Activated naive CD4-positive, alpha-beta T cell treated with anti-CD3 and anti-CD28 coated beads, Interleukin-2, amount 50 U/mL, for 72 hours (primary cell): Measurements from ENCODE around the gene CSF2RB. TPM values are rescaled to one million over a fixed set of nuclear protein-coding genes. Genes with fewer than 3 reads are reported as not detected.

Experiments used
- ATAC-seq, 2 donors: fragments of 150-1000 bp; cut with Tn5 transposase; 2 replicates each; pipeline ENCODE4 v1.10.0; 2021; ENCODE audit warnings: mild to moderate bottlenecking in 2 of 2, moderate library complexity in 2 of 2
- DNase-seq, 2 donors: peaks; one replicate each; pipeline ENCODE4 v3.0.0; 2021 to 2022; ENCODE audit warnings: low spot score in 2 of 2
- H3K27ac Mint-ChIP-seq, 2 donors: one replicate each; pipeline ENCODE4 v1.8.0; 2022; ENCODE audit warnings: mild to moderate bottlenecking in 2 of 2, mixed read lengths in 2 of 2
- H3K36me3 Mint-ChIP-seq, 2 donors: one replicate each; pipeline ENCODE4 v1.8.0; 2022; ENCODE audit warnings: mixed read lengths in 2 of 2
- H3K9me3 Mint-ChIP-seq, 2 donors: one replicate each; pipeline ENCODE4 v1.8.0; 2022; ENCODE audit warnings: mixed read lengths in 2 of 2
- total RNA-seq, 2 donors: library from RNA; stranded (reverse); gene quantifications; one replicate each; pipeline ENCODE4 v1.2.3, GENCODE V29; 2022

The CSF2RB gene
- total RNA-seq, 2 donors from 2014 or later, result 0.87 to 1.4 TPM

DNA sequence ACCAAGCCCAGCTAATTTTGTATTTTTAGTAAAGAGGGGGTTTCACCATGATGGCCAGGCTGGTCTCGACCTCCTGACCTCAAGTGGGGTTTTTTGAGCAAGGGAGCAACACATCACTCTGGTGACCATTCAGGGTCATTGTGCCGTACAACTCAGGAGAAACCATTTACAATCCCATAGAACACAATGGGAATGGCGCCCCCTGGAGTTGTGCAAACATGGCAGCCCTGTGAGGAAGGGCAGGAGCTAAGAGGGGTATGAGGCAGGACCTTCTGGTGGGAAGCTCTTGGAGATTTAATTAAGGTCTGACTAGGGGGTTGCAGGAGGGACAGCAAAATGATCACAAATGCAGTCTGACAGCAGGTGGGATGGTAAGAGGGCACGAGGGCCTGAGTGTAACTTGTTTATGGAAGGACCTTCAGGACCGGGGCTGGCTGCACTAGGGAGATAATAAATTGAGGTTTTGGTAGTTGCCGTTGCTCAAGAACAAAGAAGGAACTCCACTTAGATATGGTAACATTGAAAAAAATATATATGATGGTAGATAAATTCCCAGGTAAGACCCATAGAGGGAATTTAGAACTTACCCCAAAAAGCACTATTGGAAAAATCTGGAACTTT is 9.1 kb upstream of the CSF2RB start:
- no peak overlapping the region for H3K27ac Mint-ChIP-seq
- no peaks in the 10 kb centered on the region for H3K9me3 Mint-ChIP-seq
- DNase-seq (no peak), ATAC-seq (no peak)
- no peaks in the 10 kb centered on the region for H3K36me3 Mint-ChIP-seq

DNA sequence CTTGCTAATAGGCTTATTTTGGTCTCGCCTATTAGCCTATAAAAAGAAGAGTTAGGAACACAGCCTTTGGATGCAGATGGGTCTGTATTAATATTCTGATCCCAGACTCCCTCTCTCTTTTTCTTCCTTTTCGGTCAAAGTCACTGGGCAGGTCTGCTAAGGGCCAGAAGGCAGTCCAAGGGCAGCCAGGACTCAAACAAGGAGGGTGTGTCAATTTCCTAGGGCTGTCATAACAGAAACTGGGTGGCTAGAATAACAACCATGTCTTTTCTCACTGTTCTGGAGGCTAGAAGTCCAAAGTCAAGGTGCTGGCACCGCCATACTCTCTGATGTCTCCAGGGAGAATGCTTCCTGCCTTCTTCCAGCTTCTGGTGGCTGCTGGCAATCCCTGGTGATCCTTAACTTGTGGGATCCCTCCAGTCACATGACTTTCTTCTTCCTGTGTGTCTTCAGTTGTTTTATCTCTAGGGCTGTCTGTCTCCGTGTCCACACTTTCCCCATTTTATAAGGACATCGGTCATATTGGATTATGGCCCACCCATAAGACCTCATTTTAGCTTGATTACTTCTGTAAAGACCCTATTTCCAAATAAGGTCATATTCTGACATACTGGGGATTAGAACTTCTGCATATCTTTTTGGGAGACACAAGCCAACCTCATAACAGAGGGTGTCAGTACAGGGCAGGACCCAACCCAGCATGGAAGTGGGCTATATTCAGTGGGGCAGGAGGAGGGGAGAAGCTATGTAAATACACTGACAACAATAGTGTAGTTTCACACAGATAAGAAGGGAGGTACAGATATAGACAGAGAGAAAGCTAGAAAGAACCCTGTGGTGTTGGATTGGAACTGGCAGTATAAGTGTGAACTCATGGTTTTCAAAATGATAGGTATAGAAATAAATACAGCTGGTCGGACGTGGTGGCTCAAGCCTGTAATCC is 5.9 kb upstream of the CSF2RB start:
- Mint-ChIP-seq H3K9me3 (no peaks in the 10 kb centered on the region), H3K27ac (no peak overlapping the region), H3K36me3 (no peaks in the 10 kb centered on the region)
- ATAC-seq, result no peak
- no peak for DNase-seq

DNA sequence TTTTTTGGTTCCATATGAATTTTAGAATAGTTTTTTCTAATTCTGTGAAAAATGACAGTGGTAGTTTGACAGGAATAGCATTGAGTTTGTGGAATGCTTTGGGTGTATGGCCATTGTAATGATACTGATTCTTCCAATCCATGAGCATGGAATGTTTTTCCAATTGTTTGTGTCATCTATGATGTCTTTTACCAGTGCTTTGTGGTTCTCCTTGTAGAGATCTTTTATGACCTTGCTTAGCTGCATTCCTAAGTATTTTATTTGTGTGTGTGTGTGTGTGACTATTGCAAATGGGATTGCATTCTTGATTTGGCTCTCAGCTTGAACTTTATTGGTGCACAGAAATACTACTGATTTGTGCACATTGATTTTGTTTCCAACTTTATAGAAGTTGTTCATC is 3.0 kb upstream of the CSF2RB start:
- H3K36me3 Mint-ChIP-seq, result no peaks in the 10 kb centered on the region
- no peaks in the 10 kb centered on the region for H3K9me3 Mint-ChIP-seq
- DNase-seq, result no peak
- no peak for ATAC-seq
- H3K27ac Mint-ChIP-seq, result no peak overlapping the region

DNA sequence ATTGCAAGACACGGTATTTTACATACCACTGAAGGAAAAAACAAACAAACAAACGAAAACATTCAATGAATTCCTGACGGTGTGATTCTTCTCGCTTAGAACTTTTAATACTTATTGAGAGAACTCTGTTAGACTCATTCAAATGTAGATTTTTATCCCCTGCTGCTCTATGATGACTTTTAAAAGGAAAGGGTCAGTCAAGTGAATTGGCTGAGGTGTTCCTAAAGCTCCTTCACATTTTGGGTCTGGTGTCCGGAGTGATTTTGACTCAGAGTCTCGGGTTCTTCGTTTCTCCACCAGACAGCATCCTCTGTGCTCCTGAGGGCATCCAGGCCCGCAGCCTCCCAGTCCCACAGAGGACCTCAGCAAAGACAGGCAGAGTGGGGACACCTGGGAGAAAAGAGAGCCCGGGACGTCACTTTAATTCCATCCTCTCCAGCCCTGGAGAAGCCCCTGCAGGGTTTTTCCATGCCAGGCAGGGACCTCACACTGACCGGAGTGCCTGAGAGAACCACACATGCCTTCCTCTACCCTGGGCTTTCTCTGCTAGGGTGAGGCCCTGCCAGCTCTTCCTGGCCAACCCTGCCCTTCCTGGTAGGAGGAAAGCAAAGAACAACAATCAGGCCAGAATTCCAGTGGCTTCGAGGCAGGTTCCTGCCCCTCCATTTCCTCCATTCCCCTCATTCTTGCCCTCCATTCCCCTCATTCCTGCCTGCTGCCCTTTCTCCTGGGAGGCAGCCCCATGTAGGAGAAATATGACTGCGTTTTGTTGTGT is 1.4 kb upstream of the CSF2RB start:
- ATAC-seq, result no peak
- Mint-ChIP-seq H3K36me3 (no peaks in the 10 kb centered on the region), H3K9me3 (no peaks in the 10 kb centered on the region), H3K27ac (no peak overlapping the region)
- DNase-seq, result no peak

DNA sequence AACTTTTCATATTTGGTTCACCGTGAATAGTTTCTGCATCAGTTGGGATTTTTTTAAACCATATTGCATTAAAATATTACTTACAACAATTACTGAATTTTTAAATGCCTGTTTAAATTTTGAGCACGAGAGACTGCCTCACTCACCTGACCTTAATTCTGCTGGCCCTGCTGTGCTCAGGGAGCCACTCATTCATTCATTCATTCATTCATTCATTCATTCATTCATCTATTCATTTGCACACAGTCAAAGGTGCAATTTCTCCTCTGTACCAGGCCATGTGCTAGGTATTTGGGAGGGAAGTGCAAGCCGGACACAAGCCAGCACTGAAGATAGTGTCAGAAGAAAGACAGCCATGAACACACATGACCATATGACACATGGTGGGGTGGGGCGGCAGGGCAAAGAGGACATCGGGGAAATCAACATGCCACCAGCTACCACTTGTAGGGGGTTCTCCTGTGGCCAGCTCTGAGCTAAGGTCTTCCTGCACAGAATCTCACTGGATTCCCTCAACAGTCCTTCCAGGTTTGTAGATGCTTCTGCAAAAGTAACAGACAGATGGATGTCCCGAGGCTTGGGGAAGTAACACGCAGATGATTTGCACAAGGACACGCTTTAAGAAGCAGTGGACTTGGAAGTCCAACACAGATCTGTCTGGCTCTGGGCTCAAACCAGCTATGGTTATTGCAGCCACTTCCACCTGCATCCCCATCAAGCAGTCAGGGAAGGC is 568 bp upstream of the CSF2RB start:
- no peak overlapping the region for H3K27ac Mint-ChIP-seq
- no peak for ATAC-seq
- H3K36me3 Mint-ChIP-seq, result no peaks in the 10 kb centered on the region
- DNase-seq, result no peak
- no peaks in the 10 kb centered on the region for H3K9me3 Mint-ChIP-seq

DNA sequence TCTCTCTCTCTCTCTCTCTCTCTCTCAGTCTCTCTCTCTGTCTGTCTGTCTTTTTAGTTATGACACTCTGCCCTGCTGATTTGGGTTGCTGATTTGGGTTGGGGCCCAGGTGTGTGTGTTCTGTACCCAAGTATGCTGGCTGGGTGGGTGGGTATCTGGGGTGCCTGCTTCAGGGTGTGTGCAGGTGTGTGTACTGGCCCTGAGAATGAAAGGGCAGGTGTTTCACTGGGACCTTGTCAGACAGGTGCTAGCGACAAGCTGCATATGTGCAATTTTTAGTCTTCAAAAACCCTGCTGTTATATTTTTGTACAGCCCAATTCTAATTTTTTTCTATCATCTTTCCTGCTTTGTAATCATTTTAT is 943 bp downstream of the CSF2RB start:
- Mint-ChIP-seq H3K27ac (no peak overlapping the region), H3K36me3 (no peaks in the 10 kb centered on the region), H3K9me3 (no peaks in the 10 kb centered on the region)
- DNase-seq, result no peak
- no peak for ATAC-seq

DNA sequence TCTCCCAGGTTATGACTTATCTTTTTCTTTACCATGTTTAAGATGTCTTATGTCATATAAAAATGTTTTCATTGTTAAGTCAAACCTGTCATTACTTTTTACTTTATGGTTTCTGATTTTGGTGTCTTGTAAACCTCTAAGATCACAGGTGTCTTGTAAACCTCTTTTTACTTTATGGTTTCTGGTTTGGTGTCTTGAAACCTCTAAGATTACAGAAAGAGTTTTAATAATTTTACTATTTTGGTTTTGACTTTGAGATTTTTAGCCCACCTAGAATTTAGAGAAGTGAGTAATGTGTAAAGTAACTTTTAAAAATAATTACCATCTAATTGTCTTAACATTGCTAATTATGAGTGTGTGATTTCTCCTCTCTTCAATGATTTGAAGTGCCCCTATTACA is 2.6 kb downstream of the CSF2RB start:
- H3K9me3 Mint-ChIP-seq, result no peaks in the 10 kb centered on the region
- ATAC-seq, result no peak

DNA sequence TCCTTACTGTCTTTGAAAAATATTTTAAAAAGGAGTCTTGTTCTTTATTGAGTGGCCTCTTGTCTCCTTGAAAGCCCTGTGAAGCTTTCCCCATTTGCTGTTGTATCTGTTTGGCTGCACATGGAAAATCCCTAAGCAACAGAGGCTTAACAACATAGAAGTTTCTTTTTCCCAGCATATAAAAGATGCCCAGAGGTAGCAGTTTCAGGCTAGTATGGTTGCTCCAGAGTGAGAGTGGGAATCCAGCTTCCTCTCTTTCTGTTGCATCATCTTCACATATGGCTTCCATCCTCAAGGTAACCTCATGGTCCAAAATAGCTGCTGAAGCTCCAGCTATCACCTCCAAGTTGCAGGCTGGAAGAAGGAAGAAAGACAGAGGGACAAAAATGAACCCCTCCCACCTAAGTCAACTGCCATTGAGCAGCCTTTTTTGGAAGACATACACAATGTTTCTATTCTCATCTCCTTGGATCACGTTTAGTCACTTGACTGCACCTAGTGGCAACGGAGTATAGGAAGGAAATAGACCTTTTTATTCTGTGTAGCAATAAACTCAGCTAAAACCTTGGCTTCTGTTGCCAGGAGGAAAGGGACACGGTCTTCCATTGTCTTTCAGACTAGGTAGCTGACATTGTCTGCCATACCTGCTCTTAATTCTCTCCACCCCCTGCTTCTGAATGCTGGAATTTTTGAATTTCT is 5.3 kb downstream of the CSF2RB start:
- no peak for ATAC-seq
- no peaks in the 10 kb centered on the region for H3K36me3 Mint-ChIP-seq
- H3K27ac Mint-ChIP-seq, result no peak overlapping the region

More for the DNA sequence above, 2.6 kb downstream of the CSF2RB start:
- DNase-seq, result no peak
- no peaks in the 10 kb centered on the region for H3K36me3 Mint-ChIP-seq
- no peak overlapping the region for H3K27ac Mint-ChIP-seq

DNA sequence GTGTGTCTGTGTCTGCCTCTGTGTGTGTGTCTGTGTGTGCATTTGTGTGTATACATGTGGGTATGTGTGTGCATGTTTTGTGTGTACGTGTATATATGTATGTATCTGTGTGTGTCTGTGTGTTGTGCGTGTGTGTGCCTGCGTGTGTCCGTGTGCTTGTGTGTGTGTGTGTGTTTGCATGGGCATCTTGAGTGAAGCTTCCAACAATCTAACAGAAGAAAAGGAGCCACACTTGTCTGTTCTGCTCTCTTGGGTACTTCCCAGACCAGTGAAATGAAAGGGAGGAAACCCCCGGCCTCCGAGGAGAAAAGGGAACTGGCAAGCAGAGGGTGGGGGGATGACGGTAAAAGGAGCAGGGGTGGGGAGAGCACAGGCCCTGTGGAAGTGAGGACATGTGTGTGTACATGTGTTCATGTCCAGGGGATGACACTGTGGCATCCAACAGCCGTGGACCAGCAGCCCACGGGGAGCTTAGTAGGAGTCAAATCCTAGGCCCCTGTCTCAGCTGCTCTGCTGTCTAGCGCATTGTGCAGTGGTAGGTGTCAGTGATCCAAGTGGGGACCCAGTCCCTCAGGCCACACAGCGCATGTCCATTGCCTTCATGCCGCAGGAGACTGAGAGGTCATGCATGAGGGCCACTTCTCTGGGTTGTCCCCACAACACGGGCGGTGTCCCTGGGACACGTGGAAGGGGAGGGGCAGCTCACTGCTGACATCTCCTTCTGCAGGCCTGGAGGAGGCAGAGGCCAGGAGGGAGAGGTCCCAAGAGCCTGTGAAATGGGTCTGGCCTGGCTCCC is 8.1 kb downstream of the CSF2RB start:
- no peak overlapping the region for H3K27ac Mint-ChIP-seq
- no peaks in the 10 kb centered on the region for H3K36me3 Mint-ChIP-seq
- DNase-seq (no peak), ATAC-seq (no peak)
- H3K9me3 Mint-ChIP-seq, result no peaks in the 10 kb centered on the region

More for the DNA sequence above, 5.3 kb downstream of the CSF2RB start:
- DNase-seq, result no peak
- H3K9me3 Mint-ChIP-seq, result no peaks in the 10 kb centered on the region

DNA sequence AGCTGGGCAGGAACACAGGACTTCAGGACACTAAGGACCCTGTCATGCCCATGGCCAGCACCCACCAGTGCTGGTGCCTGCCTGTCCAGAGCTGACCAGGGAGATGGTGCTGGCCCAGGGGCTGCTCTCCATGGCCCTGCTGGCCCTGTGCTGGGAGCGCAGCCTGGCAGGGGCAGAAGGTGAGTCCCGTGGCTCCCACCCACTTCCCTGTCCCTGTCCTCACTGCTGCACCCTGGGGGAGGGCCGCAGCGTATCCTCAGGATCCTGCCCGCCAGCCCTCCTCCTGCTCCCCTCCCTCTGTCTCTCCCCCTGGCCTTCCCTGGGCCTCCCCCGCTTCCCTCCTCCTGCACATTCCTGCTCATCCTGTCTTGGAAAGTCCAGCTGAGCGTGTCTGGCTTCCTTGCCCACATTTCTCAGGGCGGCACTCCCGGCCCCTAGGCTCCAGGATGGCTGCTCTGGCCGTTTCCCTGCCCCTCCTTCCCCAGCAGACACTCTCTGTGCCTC is 8.7 kb downstream of the CSF2RB start:
- no peak overlapping the region for H3K27ac Mint-ChIP-seq
- H3K9me3 Mint-ChIP-seq, result no peaks in the 10 kb centered on the region
- ATAC-seq, result no peak
- no peak for DNase-seq
- H3K36me3 Mint-ChIP-seq, result no peaks in the 10 kb centered on the region

DNA sequence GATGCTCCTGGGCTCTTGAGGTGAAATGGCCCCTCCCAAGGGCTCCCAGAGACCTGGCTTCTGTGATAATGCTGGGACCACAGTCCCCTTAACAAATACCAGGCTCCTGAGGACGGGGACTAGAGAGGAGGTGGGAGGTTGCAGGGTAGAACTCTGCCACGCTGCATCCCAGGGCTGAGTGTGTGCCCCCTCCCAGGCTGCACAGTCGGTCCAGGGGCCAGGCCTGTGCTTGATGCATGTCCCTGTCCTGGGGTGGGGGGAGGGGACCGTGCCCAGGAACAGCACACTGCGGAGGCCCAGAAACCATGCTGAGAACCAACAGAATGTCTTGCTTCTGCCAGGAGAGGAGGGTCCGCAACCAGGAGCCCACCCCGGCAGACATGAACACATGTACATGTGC is 9.3 kb downstream of the CSF2RB start:
- DNase-seq (no peak), ATAC-seq (no peak)
- no peak overlapping the region for H3K27ac Mint-ChIP-seq
- no peaks in the 10 kb centered on the region for H3K36me3 Mint-ChIP-seq
- H3K9me3 Mint-ChIP-seq, result no peaks in the 10 kb centered on the region

DNA sequence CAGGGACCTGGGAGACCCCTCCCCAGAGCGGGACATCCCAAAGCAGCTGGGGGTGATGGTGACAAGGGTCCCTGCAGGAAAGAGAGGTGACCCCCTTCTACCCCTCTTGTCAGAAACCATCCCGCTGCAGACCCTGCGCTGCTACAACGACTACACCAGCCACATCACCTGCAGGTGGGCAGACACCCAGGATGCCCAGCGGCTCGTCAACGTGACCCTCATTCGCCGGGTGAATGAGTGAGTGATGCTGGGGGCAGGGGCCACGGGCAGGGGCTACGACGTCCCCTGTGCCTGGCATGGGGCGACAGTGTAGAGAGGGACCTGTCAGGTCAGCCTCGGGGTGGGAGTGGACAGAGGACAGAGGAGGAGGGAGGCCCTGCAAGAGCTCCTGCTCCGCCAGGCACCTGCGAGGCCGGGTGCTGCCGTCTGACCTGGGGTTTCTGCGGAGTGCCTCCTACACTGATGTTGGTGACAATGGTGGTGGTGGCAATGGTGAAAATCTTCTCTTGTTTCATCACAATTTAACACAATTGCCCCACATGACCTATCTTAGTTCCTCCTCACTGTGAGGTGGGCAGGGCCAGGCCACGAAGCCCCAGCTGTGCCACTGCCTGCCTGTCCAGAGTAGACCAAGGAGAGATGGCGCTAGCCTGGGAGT is 9.8 kb downstream of the CSF2RB start:
- ATAC-seq, result no peak
- Mint-ChIP-seq H3K9me3 (no peaks in the 10 kb centered on the region), H3K36me3 (no peaks in the 10 kb centered on the region), H3K27ac (no peak overlapping the region)
- no peak for DNase-seq

DNA sequence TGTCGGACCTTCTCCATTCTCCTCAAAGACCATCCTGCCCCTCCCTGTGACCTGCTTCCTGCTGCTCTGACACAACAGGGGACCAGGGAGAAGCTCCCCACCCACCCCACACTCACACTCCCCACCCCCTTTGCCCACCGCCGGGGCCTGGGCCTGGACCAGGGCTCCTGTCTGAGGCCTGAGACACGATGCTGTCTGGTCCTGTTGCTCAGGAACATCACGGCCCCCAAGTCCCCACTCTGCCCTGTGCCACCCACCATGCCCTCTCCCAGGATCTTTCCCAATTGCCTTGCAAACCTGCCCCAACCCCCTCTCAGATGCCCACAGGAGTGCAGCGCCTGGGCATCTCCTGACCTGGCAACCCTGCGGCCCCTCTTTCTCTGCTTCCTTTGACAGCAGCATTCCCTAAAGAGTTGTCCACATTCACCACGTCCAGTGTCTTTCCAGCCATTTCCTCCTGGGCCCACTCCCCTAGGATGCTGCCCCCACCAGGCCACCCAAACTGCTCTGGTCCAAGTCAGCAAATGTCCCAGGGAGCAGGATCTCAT is 10.8 kb downstream of the CSF2RB start:
- Mint-ChIP-seq H3K9me3 (no peaks in the 10 kb centered on the region), H3K36me3 (no peaks in the 10 kb centered on the region), H3K27ac (peak overlapping the region in 1 of 2 donors; percentile 51)
- ATAC-seq (no peak), DNase-seq (no peak)

DNA sequence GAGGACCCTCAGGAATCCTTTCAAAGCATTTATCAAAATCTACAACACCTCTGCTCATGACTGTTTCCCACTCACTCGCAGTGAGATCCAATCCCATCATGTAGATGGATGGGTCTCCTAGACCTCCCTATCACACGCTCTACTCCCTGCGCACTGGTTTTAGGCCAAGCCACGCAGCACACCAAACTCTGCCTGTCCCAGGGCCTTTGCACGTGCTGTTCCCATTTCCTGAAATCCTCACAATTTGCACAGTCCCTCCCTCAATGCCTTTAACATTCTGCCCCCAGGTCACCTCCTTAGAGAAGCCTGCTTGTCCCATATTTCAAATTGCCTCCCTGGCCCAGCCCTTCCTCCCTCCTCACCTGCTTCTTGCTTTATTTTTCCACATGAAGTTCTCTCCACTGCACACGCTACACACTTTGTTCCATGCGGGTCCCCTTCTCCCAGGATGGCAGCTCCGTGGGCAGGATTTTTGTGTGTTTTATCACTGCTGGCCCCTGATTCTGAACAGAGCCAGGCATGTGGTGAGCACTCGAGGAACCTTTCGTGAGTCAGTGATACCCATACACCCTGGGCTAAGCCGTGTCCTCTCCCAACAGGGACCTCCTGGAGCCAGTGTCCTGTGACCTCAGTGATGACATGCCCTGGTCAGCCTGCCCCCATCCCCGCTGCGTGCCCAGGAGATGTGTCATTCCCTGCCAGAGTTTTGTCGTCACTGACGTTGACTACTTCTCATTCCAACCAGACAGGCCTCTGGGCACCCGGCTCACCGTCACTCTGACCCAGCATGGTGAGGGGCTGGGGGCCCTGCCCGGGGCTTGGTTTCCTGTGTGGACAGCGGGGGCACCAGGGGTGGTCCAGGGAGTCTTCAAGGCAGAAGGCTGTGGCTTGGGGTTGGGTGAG is 12.2 kb downstream of the CSF2RB start:
- no peaks in the 10 kb centered on the region for H3K9me3 Mint-ChIP-seq
- ATAC-seq, result no peak

More for the DNA sequence above, 12.2 kb downstream of the CSF2RB start:
- peak overlapping the region; percentile 0 to 2 for H3K27ac Mint-ChIP-seq
- no peaks in the 10 kb centered on the region for H3K36me3 Mint-ChIP-seq
- no peak for DNase-seq
